Measurements from ENCODE around the gene UBE2Z. TPM values are rescaled to one million over a fixed set of nuclear protein-coding genes. Genes with fewer than 3 reads are reported as not detected.

The UBE2Z gene
- polyA plus RNA-seq, 1 donor from 2014 or later = 70.3 TPM

GRCh38 chr17:48883171-48883570 is 25.0 kb upstream of the UBE2Z start:
- Histone ChIP-seq H3K79me2 (replicated peaks; ENCODE audit: insufficient read depth, low read length) (no peaks in the 10 kb centered on the region), H3K9me2 (ENCODE audit: insufficient read depth, low read length) (no peaks in the 10 kb centered on the region)

DNA sequence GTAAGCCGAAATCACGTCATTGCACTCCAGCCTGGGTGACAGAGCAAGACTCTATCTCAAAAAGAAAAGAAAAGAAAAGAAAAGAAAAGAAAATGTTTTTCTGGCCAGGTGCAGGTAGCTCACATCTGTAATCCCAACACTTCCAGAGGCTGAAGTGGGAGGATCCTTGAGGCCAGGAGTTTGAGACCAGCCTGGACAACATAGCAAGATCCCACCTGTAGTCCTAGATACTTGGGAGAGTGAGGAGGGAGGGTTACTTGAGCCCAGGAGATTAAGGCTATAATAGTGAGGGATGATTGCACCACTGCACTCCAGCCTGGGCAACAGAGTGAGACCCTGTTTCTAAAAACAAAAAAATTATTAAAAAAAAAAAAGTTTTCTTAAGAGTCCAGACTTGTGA is 18.1 kb upstream of the UBE2Z start:
- Histone ChIP-seq H3K27me3 (ENCODE audit: insufficient read depth, low read depth, low read length) (no peaks in the 10 kb centered on the region), H3K9ac (ENCODE audit: low read length) (no peak overlapping the region), H3K79me2 (replicated peaks; ENCODE audit: insufficient read depth, low read length) (peaks cover 11% of the 10 kb centered on the region), H3K9me2 (ENCODE audit: insufficient read depth, low read length) (no peaks in the 10 kb centered on the region), H3K27ac (ENCODE audit: low read length) (no peak overlapping the region), H4K20me1 (ENCODE audit: insufficient read depth) (no peaks in the 10 kb centered on the region), H3K4me3 (ENCODE audit: low read length) (no peak overlapping the region), H3K4me2 (ENCODE audit: low read length) (no peak overlapping the region), H2AFZ (ENCODE audit: low read depth, low read length) (no peak overlapping the region), H3K36me3 (ENCODE audit: insufficient read depth, low read length) (no peaks in the 10 kb centered on the region), H3F3A (ENCODE audit: insufficient read depth, low read length, poor library complexity, severe bottlenecking) (peaks cover 6% of the 10 kb centered on the region), H3K9me3 (ENCODE audit: low read length) (no peaks in the 10 kb centered on the region)
- no peak for TF ChIP-seq TAF1 (IDR thresholded peaks at IDR 0.05; ENCODE audit: low read depth)
- no peak for TF ChIP-seq MXI1 (conservative IDR thresholded peaks at IDR 0.05; ENCODE audit: poor library complexity, severe bottlenecking)
- no peak for TF ChIP-seq RAD21 (conservative IDR thresholded peaks at IDR 0.05)
- TF ChIP-seq POLR2AphosphoS5 (IDR thresholded peaks at IDR 0.05) = no peak
- TF ChIP-seq, protein P1, sequence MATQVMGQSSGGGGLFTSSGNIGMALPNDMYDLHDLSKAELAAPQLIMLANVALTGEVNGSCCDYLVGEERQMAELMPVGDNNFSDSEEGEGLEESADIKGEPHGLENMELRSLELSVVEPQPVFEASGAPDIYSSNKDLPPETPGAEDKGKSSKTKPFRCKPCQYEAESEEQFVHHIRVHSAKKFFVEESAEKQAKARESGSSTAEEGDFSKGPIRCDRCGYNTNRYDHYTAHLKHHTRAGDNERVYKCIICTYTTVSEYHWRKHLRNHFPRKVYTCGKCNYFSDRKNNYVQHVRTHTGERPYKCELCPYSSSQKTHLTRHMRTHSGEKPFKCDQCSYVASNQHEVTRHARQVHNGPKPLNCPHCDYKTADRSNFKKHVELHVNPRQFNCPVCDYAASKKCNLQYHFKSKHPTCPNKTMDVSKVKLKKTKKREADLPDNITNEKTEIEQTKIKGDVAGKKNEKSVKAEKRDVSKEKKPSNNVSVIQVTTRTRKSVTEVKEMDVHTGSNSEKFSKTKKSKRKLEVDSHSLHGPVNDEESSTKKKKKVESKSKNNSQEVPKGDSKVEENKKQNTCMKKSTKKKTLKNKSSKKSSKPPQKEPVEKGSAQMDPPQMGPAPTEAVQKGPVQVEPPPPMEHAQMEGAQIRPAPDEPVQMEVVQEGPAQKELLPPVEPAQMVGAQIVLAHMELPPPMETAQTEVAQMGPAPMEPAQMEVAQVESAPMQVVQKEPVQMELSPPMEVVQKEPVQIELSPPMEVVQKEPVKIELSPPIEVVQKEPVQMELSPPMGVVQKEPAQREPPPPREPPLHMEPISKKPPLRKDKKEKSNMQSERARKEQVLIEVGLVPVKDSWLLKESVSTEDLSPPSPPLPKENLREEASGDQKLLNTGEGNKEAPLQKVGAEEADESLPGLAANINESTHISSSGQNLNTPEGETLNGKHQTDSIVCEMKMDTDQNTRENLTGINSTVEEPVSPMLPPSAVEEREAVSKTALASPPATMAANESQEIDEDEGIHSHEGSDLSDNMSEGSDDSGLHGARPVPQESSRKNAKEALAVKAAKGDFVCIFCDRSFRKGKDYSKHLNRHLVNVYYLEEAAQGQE (IDR thresholded peaks at IDR 0.05; ENCODE audit: borderline replicate concordance) = no peak
- TF ChIP-seq EP300 (conservative IDR thresholded peaks at IDR 0.05; ENCODE audit: poor library complexity, severe bottlenecking) = no peak
- TF ChIP-seq SMC3 (conservative IDR thresholded peaks at IDR 0.05; ENCODE audit: poor library complexity) = no peak
- TF ChIP-seq EZH2 (IDR thresholded peaks at IDR 0.05; ENCODE audit: borderline replicate concordance, insufficient read depth, low read length, poor library complexity, severe bottlenecking) = no peak
- TF ChIP-seq, protein P2, sequence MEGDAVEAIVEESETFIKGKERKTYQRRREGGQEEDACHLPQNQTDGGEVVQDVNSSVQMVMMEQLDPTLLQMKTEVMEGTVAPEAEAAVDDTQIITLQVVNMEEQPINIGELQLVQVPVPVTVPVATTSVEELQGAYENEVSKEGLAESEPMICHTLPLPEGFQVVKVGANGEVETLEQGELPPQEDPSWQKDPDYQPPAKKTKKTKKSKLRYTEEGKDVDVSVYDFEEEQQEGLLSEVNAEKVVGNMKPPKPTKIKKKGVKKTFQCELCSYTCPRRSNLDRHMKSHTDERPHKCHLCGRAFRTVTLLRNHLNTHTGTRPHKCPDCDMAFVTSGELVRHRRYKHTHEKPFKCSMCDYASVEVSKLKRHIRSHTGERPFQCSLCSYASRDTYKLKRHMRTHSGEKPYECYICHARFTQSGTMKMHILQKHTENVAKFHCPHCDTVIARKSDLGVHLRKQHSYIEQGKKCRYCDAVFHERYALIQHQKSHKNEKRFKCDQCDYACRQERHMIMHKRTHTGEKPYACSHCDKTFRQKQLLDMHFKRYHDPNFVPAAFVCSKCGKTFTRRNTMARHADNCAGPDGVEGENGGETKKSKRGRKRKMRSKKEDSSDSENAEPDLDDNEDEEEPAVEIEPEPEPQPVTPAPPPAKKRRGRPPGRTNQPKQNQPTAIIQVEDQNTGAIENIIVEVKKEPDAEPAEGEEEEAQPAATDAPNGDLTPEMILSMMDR (IDR thresholded peaks at IDR 0.05; ENCODE audit: poor library complexity, severe bottlenecking) = no peak

More at GRCh38 chr17:48883171-48883570, 25.0 kb upstream of the UBE2Z start:
- Histone ChIP-seq H3K36me3 (ENCODE audit: insufficient read depth, low read length) (no peaks in the 10 kb centered on the region), H3K9me3 (ENCODE audit: low read length) (no peaks in the 10 kb centered on the region), H3K27ac (ENCODE audit: low read length) (no peak overlapping the region), H2AFZ (ENCODE audit: low read depth, low read length) (no peak overlapping the region), H3K27me3 (ENCODE audit: insufficient read depth, low read depth, low read length) (no peaks in the 10 kb centered on the region), H3K4me2 (ENCODE audit: low read length) (no peak overlapping the region), H4K20me1 (ENCODE audit: insufficient read depth) (no peaks in the 10 kb centered on the region), H3K9ac (ENCODE audit: low read length) (no peak overlapping the region), H3K4me3 (ENCODE audit: low read length) (no peak overlapping the region), H3F3A (ENCODE audit: insufficient read depth, low read length, poor library complexity, severe bottlenecking) (no peaks in the 10 kb centered on the region)
- TF ChIP-seq SMC3 (conservative IDR thresholded peaks at IDR 0.05; ENCODE audit: poor library complexity) (no peak), RAD21 (conservative IDR thresholded peaks at IDR 0.05) (no peak), POLR2AphosphoS5 (IDR thresholded peaks at IDR 0.05) (no peak), EP300 (conservative IDR thresholded peaks at IDR 0.05; ENCODE audit: poor library complexity, severe bottlenecking) (no peak), TAF1 (IDR thresholded peaks at IDR 0.05; ENCODE audit: low read depth) (no peak), EZH2 (IDR thresholded peaks at IDR 0.05; ENCODE audit: borderline replicate concordance, insufficient read depth, low read length, poor library complexity, severe bottlenecking) (no peak), MXI1 (conservative IDR thresholded peaks at IDR 0.05; ENCODE audit: poor library complexity, severe bottlenecking) (no peak)
- TF ChIP-seq, protein P2 (IDR thresholded peaks at IDR 0.05; ENCODE audit: poor library complexity, severe bottlenecking) = no peak
- TF ChIP-seq, protein P1 (IDR thresholded peaks at IDR 0.05; ENCODE audit: borderline replicate concordance) = no peak

All from neural cell (in vitro differentiated cells).